Skeletal muscle tissue (tissue), 4 donors: ENCODE results near the gene CHD9NB. TPM values are rescaled to one million over a fixed set of nuclear protein-coding genes. Genes with fewer than 3 reads are reported as not detected.
"Not testable (repeated sequence)": the region's sequence is repeated elsewhere in the genome, so short reads cannot be mapped to it uniquely, and the experiment has no call there.

Source experiments
- H3K27ac ChIP-seq: one replicate; pipeline ENCODE4 v1.7.0; 2013; ENCODE audit warnings: mild to moderate bottlenecking, low read depth, low read length, inconsistent platforms
- H3K27me3 ChIP-seq, 3 donors: one replicate each; pipeline ENCODE4 v1.7.0; 2013; ENCODE audit warnings: low read length in 3 of 3; ENCODE audit not compliant: control insufficient read depth in 3 of 3, insufficient read depth in 3 of 3
- H3K36me3 ChIP-seq, 3 donors: one replicate each; pipeline ENCODE4 v1.7.0; 2013; ENCODE audit warnings: low read length in 3 of 3; ENCODE audit not compliant: control insufficient read depth in 3 of 3, insufficient read depth in 3 of 3
- H3K4me1 ChIP-seq, 3 donors: one replicate each; pipeline ENCODE4 v1.7.0; 2013; ENCODE audit warnings: low read length in 3 of 3, mild to moderate bottlenecking in 3 of 3; ENCODE audit not compliant: control insufficient read depth in 3 of 3, insufficient read depth in 3 of 3
- H3K4me3 ChIP-seq, 3 donors: one replicate each; pipeline ENCODE4 v1.7.0; 2013; ENCODE audit warnings: low read length in 3 of 3
- H3K9ac ChIP-seq, 3 donors: one replicate each; pipeline ENCODE4 v1.7.0; 2013; ENCODE audit warnings: low read length in 3 of 3, mild to moderate bottlenecking in 3 of 3, moderate library complexity in 2 of 3, low read depth in 1 of 3
- H3K9me3 ChIP-seq, 3 donors: one replicate each; pipeline ENCODE4 v1.7.0; 2013; ENCODE audit warnings: low read length in 3 of 3; ENCODE audit not compliant: control insufficient read depth in 3 of 3
- total RNA-seq: library from RNA; depleted of rRNA; stranded (reverse); fragments of >200 nt; gene quantifications from one replicate; pipeline ENCODE4 v1.2.3, GENCODE V29; 2014
- donor health status: Osteomylitis.

CHD9NB gene
- total RNA-seq, 1 donor from 2014 or later: 0.52 TPM

GRCh38 chr16:53084141-53084541, 31.4 kb upstream of the CHD9NB start:
- Histone ChIP-seq H3K9me3 (no peaks in the 10 kb centered on the region), H3K9ac (no peak overlapping the region), H3K4me3 (no peak overlapping the region), H3K4me1 (peaks cover 35 to 64% (median 54%) of the 10 kb centered on the region in 3 donors), H3K27me3 (no peaks in the 10 kb centered on the region), H3K36me3 (no peaks in the 10 kb centered on the region), H3K27ac (peak overlapping the region; percentile 80)

- Histone ChIP-seq H3K9ac (no peak overlapping the region), H3K4me1 (peaks cover 40 to 69% (median 54%) of the 10 kb centered on the region in 3 donors), H3K27ac (no peak overlapping the region), H3K9me3 (no peaks in the 10 kb centered on the region), H3K4me3 (no peak overlapping the region), H3K27me3 (no peaks in the 10 kb centered on the region), H3K36me3 (no peaks in the 10 kb centered on the region)
Measured at GRCh38 chr16:53083119-53083518, 30.4 kb upstream of the CHD9NB start.

GRCh38 chr16:53082509-53082908, 29.8 kb upstream of the CHD9NB start:
- Histone ChIP-seq H3K27ac (no peak overlapping the region), H3K9me3 (no peaks in the 10 kb centered on the region), H3K9ac (no peak overlapping the region), H3K36me3 (no peaks in the 10 kb centered on the region), H3K4me1 (peaks cover 40 to 69% (median 54%) of the 10 kb centered on the region in 3 donors), H3K27me3 (no peaks in the 10 kb centered on the region), H3K4me3 (no peak overlapping the region)

GRCh38 chr16:53081686-53082407, 29.1 kb upstream of the CHD9NB start:
- H3K36me3 ChIP-seq: no peaks in the 10 kb centered on the region
- H3K4me3 ChIP-seq: no peak overlapping the region
- H3K27me3 ChIP-seq: no peaks in the 10 kb centered on the region
- H3K9me3 ChIP-seq: no peaks in the 10 kb centered on the region
- H3K9ac ChIP-seq: no peak overlapping the region
- H3K4me1 ChIP-seq: peaks cover 40 to 62% (median 52%) of the 10 kb centered on the region in 3 donors
- H3K27ac ChIP-seq: peak overlapping the region; percentile 80

- peak overlapping the region in 1 of 3 donors; percentile 5 for H3K4me3 ChIP-seq
- no peaks in the 10 kb centered on the region for H3K9me3 ChIP-seq
- peak overlapping the region; percentile 80 for H3K27ac ChIP-seq
- H3K4me1 ChIP-seq: peaks cover 37 to 56% (median 49%) of the 10 kb centered on the region in 3 donors
- H3K9ac ChIP-seq: no peak overlapping the region
- H3K36me3 ChIP-seq: no peaks in the 10 kb centered on the region
- H3K27me3 ChIP-seq: no peaks in the 10 kb centered on the region
Measured at GRCh38 chr16:53081032-53081424, 28.3 kb upstream of the CHD9NB start.

- Histone ChIP-seq H3K36me3 (no peaks in the 10 kb centered on the region), H3K4me1 (peaks cover 35 to 51% (median 44%) of the 10 kb centered on the region in 3 donors), H3K4me3 (peak overlapping the region in 2 of 3 donors; percentile 5 to 29)
Measured at GRCh38 chr16:53080345-53081031, 27.8 kb upstream of the CHD9NB start.

GRCh38 chr16:53078765-53079485, 26.2 kb upstream of the CHD9NB start:
- Histone ChIP-seq H3K4me3 (no peak overlapping the region), H3K27ac (no peak overlapping the region), H3K36me3 (no peaks in the 10 kb centered on the region), H3K9me3 (no peaks in the 10 kb centered on the region), H3K27me3 (no peaks in the 10 kb centered on the region), H3K4me1 (peaks cover 30 to 37% (median 34%) of the 10 kb centered on the region in 3 donors), H3K9ac (no peak overlapping the region)

More at GRCh38 chr16:53080345-53081031, 27.8 kb upstream of the CHD9NB start:
- Histone ChIP-seq H3K9ac (no peak overlapping the region), H3K27me3 (no peaks in the 10 kb centered on the region), H3K9me3 (no peaks in the 10 kb centered on the region), H3K27ac (peak overlapping the region; percentile 80)

- Histone ChIP-seq H3K36me3 (no peaks in the 10 kb centered on the region), H3K27me3 (no peaks in the 10 kb centered on the region), H3K27ac (no peak overlapping the region), H3K9me3 (no peaks in the 10 kb centered on the region), H3K4me1 (peaks cover 29 to 36% (median 31%) of the 10 kb centered on the region in 3 donors), H3K4me3 (no peak overlapping the region), H3K9ac (no peak overlapping the region)
Measured at GRCh38 chr16:53078247-53078646, 25.6 kb upstream of the CHD9NB start.

GRCh38 chr16:53075461-53075860, 22.8 kb upstream of the CHD9NB start:
- H3K4me3 ChIP-seq, H3K9ac ChIP-seq, H3K36me3 ChIP-seq, H3K27ac ChIP-seq, H3K27me3 ChIP-seq, H3K9me3 ChIP-seq: not testable (repeated sequence)
- peaks cover 18 to 32% (median 19%) of the 10 kb centered on the region in 3 donors for H3K4me1 ChIP-seq

GRCh38 chr16:53074296-53074695, 21.6 kb upstream of the CHD9NB start:
- H3K36me3 ChIP-seq, H3K27ac ChIP-seq, H3K9ac ChIP-seq, H3K4me3 ChIP-seq, H3K27me3 ChIP-seq, H3K9me3 ChIP-seq: not testable (repeated sequence)
- peaks cover 6 to 23% (median 13%) of the 10 kb centered on the region in 3 donors for H3K4me1 ChIP-seq
